DOHH2 (cell line): ENCODE data around the gene SEMG2.

Source experiments
- H3F3A ChIP-seq: fragments of 200-600 bp; sonication (generic), shearing (Covaris generic); 2 replicates; pipeline ENCODE4 v1.6.0; 2016; ENCODE audit warnings: antibody characterized with exemption, mild to moderate bottlenecking; ENCODE audit not compliant: control insufficient read depth, insufficient read depth
- H3K27ac ChIP-seq: fragments of 200-600 bp; sonication (generic); 2 replicates; pipeline ENCODE4 v1.5.1; 2014; ENCODE audit warnings: low read depth, mild to moderate bottlenecking, low read length, moderate library complexity
- H3K27me3 ChIP-seq: fragments of 200-600 bp; sonication (generic); 2 replicates; pipeline ENCODE4 v1.6.1; 2014; ENCODE audit warnings: mild to moderate bottlenecking, low read length, mixed read lengths; ENCODE audit not compliant: control insufficient read depth
- H3K36me3 ChIP-seq: fragments of 200-600 bp; sonication (generic); 2 replicates; pipeline ENCODE4 v1.6.1; 2014; ENCODE audit warnings: mild to moderate bottlenecking, low read length, moderate library complexity, mixed read lengths; ENCODE audit not compliant: control insufficient read depth
- H3K4me1 ChIP-seq: fragments of 200-600 bp; sonication (generic); 2 replicates; pipeline ENCODE4 v1.6.1; 2014; ENCODE audit warnings: mild to moderate bottlenecking, low read length, mixed read lengths; ENCODE audit not compliant: control insufficient read depth
- H3K4me2 ChIP-seq: fragments of 200-600 bp; sonication (generic); 2 replicates; pipeline ENCODE4 v1.6.0; 2014; ENCODE audit warnings: mild to moderate bottlenecking, low read length, moderate library complexity
- H3K4me3 ChIP-seq: fragments of 200-600 bp; sonication (generic); 2 replicates; pipeline ENCODE4 v1.5.1; 2014; ENCODE audit warnings: mild to moderate bottlenecking, low read length, mixed read lengths
- H3K79me2 ChIP-seq: fragments of 200-600 bp; sonication (generic); 2 replicates; pipeline ENCODE4 v1.6.1; 2014; ENCODE audit warnings: mild to moderate bottlenecking, low read length, mixed read lengths; ENCODE audit not compliant: control insufficient read depth
- H3K9me2 ChIP-seq: fragments of 200-600 bp; sonication (generic); replicated peaks from 2 replicates; pipeline ENCODE4 v1.6.1; 2014; ENCODE audit warnings: mild to moderate bottlenecking, low read length, mixed read lengths; ENCODE audit not compliant: control insufficient read depth
- H3K9me3 ChIP-seq: fragments of 200-600 bp; sonication (generic); 2 replicates; pipeline ENCODE4 v1.6.1; 2014; ENCODE audit warnings: antibody characterized with exemption, low read length, mixed read lengths; ENCODE audit not compliant: control insufficient read depth, insufficient read depth
- H4K20me1 ChIP-seq: fragments of 200-600 bp; sonication (generic); 2 replicates; pipeline ENCODE4 v1.6.0; 2014; ENCODE audit warnings: low read depth, mild to moderate bottlenecking, antibody characterized with exemption, low read length, moderate library complexity; ENCODE audit not compliant: control insufficient read depth, insufficient read depth
- EZH2phosphoT487 ChIP-seq: fragments of 200-600 bp; sonication (generic); IDR thresholded peaks from 2 replicates; pipeline ENCODE4 v1.6.1; 2017; ENCODE audit warnings: borderline replicate concordance, mild to moderate bottlenecking, antibody characterized with exemption, low read length, moderate library complexity, mixed read lengths
- TF ChIP-seq, protein P1 (sequence below): fragments of 200-600 bp; sonication (generic); IDR thresholded peaks from one replicate; pipeline ENCODE4 v1.5.1; 2014; ENCODE audit warnings: antibody characterized with exemption, mild to moderate bottlenecking, low read depth, low read length; ENCODE audit not compliant: poor library complexity, severe bottlenecking

SEMG2 gene

GRCh38 chr20:45248609-45249008, 27.4 kb downstream of the SEMG2 start:
- H3K27ac ChIP-seq, result no peak overlapping the region
- no peak overlapping the region for H3K4me3 ChIP-seq
- H3F3A ChIP-seq, result no peaks in the 10 kb centered on the region
- no peak overlapping the region for H3K4me2 ChIP-seq
- peaks cover 54% of the 10 kb centered on the region for H3K27me3 ChIP-seq
- H3K4me1 ChIP-seq, result no peaks in the 10 kb centered on the region
- no peak for TF ChIP-seq EZH2phosphoT487
- TF ChIP-seq, protein P1, sequence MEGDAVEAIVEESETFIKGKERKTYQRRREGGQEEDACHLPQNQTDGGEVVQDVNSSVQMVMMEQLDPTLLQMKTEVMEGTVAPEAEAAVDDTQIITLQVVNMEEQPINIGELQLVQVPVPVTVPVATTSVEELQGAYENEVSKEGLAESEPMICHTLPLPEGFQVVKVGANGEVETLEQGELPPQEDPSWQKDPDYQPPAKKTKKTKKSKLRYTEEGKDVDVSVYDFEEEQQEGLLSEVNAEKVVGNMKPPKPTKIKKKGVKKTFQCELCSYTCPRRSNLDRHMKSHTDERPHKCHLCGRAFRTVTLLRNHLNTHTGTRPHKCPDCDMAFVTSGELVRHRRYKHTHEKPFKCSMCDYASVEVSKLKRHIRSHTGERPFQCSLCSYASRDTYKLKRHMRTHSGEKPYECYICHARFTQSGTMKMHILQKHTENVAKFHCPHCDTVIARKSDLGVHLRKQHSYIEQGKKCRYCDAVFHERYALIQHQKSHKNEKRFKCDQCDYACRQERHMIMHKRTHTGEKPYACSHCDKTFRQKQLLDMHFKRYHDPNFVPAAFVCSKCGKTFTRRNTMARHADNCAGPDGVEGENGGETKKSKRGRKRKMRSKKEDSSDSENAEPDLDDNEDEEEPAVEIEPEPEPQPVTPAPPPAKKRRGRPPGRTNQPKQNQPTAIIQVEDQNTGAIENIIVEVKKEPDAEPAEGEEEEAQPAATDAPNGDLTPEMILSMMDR, result no peak
- H3K9me2 ChIP-seq, result no peaks in the 10 kb centered on the region
- no peaks in the 10 kb centered on the region for H3K36me3 ChIP-seq
- H3K9me3 ChIP-seq, result no peaks in the 10 kb centered on the region
- no peaks in the 10 kb centered on the region for H4K20me1 ChIP-seq
- no peaks in the 10 kb centered on the region for H3K79me2 ChIP-seq

- Histone ChIP-seq H3K9me3 (no peaks in the 10 kb centered on the region), H3K4me2 (no peak overlapping the region), H3K9me2 (no peaks in the 10 kb centered on the region), H3K79me2 (no peaks in the 10 kb centered on the region), H3K4me1 (no peaks in the 10 kb centered on the region), H3K27me3 (peaks cover 47% of the 10 kb centered on the region), H3K36me3 (no peaks in the 10 kb centered on the region), H3F3A (no peaks in the 10 kb centered on the region), H3K27ac (no peak overlapping the region), H4K20me1 (no peaks in the 10 kb centered on the region), H3K4me3 (no peak overlapping the region)
- no peak for TF ChIP-seq EZH2phosphoT487
- TF ChIP-seq, protein P1, result no peak
Measured at GRCh38 chr20:45251884-45252560, 30.8 kb downstream of the SEMG2 start.

DNA sequence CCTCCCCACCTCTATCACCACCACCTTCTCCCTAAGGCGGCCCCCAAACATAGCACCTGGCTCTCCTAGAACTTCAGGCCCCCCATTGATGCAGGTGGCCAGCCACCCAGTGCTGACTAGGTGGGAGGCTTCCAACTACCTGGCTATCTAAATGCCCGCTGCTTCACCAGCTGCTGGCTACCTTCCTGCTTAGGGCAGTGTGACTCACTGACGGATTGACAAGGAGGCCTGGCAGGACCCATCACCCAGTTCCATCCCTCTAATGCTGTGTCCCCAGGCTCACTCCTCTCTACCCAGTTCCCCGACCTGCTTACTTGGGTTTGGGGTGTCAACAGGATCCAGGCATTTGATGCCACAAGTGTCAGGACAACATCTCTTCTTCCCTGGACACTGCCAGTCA, 32.1 kb downstream of the SEMG2 start:
- Histone ChIP-seq H3F3A (no peaks in the 10 kb centered on the region), H3K9me2 (no peaks in the 10 kb centered on the region), H3K36me3 (no peaks in the 10 kb centered on the region), H3K4me2 (no peak overlapping the region), H3K27ac (no peak overlapping the region), H3K4me3 (no peak overlapping the region), H3K9me3 (no peaks in the 10 kb centered on the region), H3K79me2 (no peaks in the 10 kb centered on the region), H3K27me3 (peaks cover 39% of the 10 kb centered on the region), H4K20me1 (no peaks in the 10 kb centered on the region), H3K4me1 (no peaks in the 10 kb centered on the region)
- no peak for TF ChIP-seq EZH2phosphoT487
- TF ChIP-seq, protein P1, result no peak
